LHCN-M2 (cell line): ENCODE data around the gene PYROXD2. TPM values are rescaled to one million over a fixed set of nuclear protein-coding genes. Genes with fewer than 3 reads are reported as not detected.

Source experiments
- DNase-seq: peaks from one replicate; pipeline ENCODE4 v3.0.0-alpha.2; 2012; ENCODE audit warnings: low read depth
- total RNA-seq: library from RNA; depleted of rRNA; stranded (reverse); fragments of >200 nt; gene quantifications from 2 replicates; pipeline ENCODE4 v1.2.3, GENCODE V29; 2014

Gene PYROXD2
- total RNA-seq, 1 experiment from 2014 or later = 11.4 TPM

DNA sequence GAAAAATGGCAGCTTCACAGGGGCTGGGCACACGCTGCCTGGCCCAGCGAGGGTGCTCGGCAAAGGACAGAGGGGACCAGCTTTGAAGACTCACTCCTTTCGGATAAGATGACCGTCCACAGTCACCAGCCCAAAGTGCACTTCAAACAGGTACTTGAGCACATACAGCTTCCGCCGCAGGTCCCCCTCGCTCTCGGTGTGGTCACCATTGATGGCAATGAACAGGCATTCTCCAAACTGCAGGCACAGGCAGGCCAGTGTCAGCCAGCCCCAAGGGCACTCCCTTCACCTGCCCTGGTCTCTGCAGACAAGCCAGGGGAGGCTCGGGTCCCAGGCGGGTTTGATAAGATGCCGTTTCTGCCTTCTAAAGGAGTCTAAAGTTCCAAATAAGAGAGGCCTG, 20.2 kb upstream of the PYROXD2 start:
- DNase-seq = no peak

GRCh38 chr10:98433881-98434732, 19.1 kb upstream of the PYROXD2 start:
- DNase-seq = peak; percentile 74

- no peak for DNase-seq
Measured at GRCh38 chr10:98433371-98433770, 18.4 kb upstream of the PYROXD2 start.

DNA sequence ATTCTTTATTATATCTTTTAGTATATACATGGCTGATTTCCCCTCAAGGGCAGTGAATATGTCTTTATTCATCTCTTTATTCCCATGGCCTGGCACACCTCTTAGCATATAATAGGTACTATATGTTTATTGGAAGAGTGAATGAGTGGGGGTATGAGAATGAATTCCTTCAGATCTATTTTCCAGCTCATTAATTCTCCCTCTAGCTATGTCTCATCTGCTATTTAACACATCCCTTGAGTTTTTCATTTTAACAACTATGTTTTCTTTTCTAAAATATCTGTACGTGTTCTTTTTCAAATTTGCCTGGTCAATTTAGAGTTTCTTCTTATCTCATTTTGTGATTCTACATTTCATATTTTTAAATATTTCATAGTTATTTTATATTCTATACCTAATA, 17.3 kb upstream of the PYROXD2 start:
- DNase-seq = no peak

GRCh38 chr10:98431016-98431415, 16.0 kb upstream of the PYROXD2 start:
- DNase-seq = no peak

DNA sequence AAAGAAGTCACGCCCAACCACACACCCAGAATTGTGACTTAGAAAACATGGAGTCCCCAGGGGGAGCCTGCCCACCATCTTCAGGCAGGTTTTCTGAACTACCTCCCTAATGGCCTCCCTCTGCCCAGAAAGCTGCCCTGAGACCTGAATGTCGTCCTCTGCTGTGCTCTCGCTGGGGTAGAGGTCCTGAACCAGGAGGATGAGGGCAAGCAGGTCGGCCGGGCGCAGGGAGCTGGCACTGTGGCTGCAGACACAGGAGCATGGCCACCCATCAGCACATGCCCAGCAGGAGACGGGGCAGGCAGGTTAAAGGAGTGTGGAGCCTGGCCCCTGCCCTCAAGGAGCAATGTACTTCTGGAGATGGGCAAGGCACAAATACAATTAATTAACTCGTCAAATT, 15.4 kb upstream of the PYROXD2 start:
- DNase-seq = no peak

DNA sequence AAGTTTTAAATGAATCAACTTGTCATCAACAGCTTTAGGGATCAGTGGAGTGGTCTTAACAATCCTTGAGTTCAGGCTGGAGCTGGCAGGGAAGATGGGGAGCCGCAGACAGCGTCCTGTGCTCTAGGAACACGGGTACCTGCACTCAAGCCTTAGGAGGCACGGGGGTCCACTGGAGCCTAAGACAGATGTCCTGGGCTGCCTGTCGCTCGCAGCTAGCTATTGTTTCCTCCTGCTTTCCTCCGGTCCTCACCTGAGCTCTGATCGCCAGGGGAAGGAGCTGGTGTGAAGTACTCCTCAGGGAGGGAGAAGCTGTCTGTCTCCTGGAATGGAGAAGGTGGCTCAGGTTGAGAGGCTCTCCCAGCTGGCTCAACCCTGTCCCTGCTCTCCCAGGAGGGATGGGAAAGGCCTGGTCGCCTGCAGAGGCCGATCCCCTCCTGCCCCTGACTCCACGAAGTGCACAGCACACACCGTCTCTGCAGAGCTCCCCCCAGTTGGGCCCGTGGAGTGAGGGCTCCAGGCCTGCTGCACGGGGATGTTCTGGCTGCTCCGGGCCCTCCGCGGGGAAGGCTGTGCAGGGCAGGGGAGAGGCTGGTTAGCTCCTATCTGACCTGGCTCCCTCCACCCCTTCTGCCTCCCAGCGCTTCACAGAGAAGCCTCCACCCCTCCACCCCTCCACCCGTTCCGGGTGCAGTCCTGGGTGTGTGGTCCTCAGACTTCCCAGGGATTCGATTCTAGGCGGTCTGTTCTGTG, 14.5 kb upstream of the PYROXD2 start:
- DNase-seq = no peak

GRCh38 chr10:98427011-98427515, 12.1 kb upstream of the PYROXD2 start:
- no peak for DNase-seq

- DNase-seq = peak; percentile 29
Measured at GRCh38 chr10:98425511-98426352, 10.8 kb upstream of the PYROXD2 start.

DNA sequence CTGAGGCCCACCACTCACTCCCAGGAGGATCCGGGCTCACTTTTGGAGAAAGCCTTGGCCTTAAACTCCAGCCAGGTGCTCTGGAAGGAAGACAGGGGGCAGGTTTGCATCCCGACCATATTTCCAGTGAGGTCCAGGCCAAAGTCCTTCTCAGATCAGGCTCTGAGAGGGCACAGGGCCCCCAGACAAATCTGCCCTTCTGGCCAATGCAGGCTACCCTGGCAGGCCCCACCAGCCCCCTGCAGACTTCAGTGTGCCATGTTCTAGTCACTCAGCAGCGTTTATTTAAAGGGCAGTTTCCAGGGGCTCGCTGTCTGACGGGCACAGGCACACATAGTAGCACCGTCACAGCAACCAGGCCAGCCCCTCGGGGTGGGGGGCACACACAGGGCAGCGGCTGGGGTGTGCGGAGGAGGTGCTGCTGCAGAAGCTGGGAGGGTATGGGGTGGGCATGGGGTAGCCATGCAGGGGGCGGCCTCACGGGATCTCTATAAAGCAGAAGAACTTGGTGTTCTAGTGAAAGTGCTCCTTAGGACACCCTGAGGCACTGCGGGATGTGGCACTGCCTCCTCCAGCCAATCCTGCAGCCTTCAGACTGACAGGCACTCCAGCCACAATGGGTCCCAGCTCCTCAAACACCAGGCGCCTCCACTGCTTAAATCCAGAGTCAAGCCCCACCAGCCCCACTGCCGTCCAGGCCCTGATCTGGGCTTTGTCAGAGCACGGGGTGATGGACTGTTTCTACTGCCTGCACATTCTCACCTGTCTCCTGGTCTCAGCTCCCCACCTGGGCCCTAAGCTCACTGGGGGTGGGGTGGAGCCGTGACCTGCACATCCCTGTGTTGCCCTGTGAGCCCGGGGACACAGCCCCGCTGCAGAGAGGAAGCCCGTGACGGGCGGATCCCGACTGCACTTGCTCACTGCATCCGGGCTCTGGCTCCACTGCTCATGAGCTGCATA, 9.6 kb upstream of the PYROXD2 start:
- DNase-seq = no peak

DNA sequence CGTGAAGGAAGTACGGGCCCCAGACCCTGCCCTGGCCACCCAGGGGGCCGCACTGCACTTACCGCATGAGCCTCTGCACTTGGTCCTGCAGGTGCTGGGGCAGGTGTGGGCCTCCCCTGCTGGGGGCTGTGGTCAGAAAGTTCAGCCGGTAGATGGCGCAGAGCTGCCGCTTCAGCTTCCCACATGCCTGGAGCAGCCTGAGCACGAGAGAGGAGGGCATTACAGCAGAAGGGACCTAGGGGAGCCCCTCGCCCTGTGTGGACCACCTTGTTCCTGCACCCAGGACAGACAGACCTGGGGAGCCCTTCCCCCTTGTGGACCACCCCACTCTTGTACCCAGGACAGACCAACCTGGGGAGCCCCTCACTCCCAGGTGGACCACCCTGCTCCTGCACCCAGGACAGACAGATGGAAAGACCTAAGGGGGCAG, 8.7 kb upstream of the PYROXD2 start:
- no peak for DNase-seq

- no peak for DNase-seq
Measured at GRCh38 chr10:98422182-98422581, 7.2 kb upstream of the PYROXD2 start.

GRCh38 chr10:98420786-98421185, 5.8 kb upstream of the PYROXD2 start:
- no peak for DNase-seq

GRCh38 chr10:98419469-98420261, 4.7 kb upstream of the PYROXD2 start:
- no peak for DNase-seq

DNA sequence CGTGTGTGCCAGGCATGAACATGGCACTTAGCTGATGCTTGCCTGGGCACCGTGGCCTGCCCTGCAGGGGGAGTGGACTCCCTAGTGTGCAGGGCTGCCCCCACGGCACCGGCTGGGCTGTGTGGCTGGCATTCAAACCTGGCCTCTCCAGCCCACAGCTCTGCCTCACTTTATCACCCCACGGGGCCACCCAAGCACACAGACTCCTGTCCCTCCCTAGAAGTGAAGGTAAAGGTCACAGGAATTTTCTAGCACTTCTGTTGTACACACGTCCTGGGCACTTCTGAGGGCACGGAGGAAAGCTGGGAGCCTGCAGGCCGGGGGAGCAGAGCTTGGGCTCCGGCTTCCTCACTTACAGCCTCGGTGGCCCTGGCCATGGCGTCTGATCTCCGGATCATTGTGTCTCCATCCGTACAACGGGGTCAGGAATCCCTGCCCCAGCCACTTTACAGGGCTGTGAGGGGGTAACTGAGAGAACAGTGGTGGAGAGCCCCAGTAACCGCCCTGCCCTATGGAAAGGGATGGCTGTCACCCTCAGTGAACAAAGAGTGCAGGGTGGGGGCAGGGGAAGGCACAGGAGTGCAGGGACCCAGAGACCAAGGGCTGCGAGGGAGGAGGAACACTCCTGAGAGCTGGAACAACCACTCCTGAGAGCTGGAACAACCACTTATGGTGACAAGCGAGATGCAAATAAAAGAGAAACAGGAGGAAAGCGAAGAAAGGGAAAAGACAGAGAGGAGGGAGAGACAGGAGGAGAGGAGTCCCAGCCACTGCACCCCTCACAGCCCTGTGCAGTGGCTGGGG, 3.9 kb upstream of the PYROXD2 start:
- DNase-seq = no peak

GRCh38 chr10:98417973-98418664, 3.1 kb upstream of the PYROXD2 start:
- DNase-seq = no peak

- DNase-seq = no peak
Measured at GRCh38 chr10:98417481-98417959, 2.5 kb upstream of the PYROXD2 start.
